ENCODE measurements around the gene BCCIP.

BCCIP gene

GRCh38 chr10:125848371-125848770, 25.0 kb downstream of the BCCIP start:
- no peak for DNase-seq

- DNase-seq = no peak
These were observed 25.5 kb downstream of the BCCIP start for GRCh38 chr10:125848857-125849256.

GRCh38 chr10:125849448-125849847, 26.1 kb downstream of the BCCIP start:
- DNase-seq = no peak

GRCh38 chr10:125850766-125851731, 27.7 kb downstream of the BCCIP start:
- DNase-seq = no peak

GRCh38 chr10:125852487-125852886, 29.1 kb downstream of the BCCIP start:
- DNase-seq = no peak

- DNase-seq = no peak
These were observed 33.9 kb downstream of the BCCIP start for GRCh38 chr10:125857185-125857760.

GRCh38 chr10:125859128-125859817, 35.9 kb downstream of the BCCIP start:
- DNase-seq = no peak

GRCh38 chr10:125865120-125865519, 41.8 kb downstream of the BCCIP start:
- DNase-seq = no peak

- no peak for DNase-seq
These were observed 43.2 kb downstream of the BCCIP start for GRCh38 chr10:125866421-125867029.

- no peak for DNase-seq
These were observed 45.1 kb downstream of the BCCIP start for GRCh38 chr10:125868372-125868975.

GRCh38 chr10:125871338-125871737, 48.0 kb downstream of the BCCIP start:
- no peak for DNase-seq

- DNase-seq = no peak
These were observed 55.9 kb downstream of the BCCIP start for GRCh38 chr10:125878957-125879835.

- no peak for DNase-seq
These were observed 57.4 kb downstream of the BCCIP start for GRCh38 chr10:125880719-125881118.

GRCh38 chr10:125881192-125881591, 57.8 kb downstream of the BCCIP start, which contains the start of gene DHX32:
Gene DHX32, minus strand, starts transcription at chr10:125881292. Its CDS starts 468 bp downstream, at chr10:125880824.
- DNase-seq = no peak

GRCh38 chr10:125882596-125882995, 59.2 kb downstream of the BCCIP start:
- DNase-seq = no peak

- DNase-seq = no peak
These were observed 59.9 kb downstream of the BCCIP start for GRCh38 chr10:125883211-125883610.
